IMR-90 (cell line): ENCODE measurements around the gene PI4KA. TPM values are rescaled to one million over a fixed set of nuclear protein-coding genes. Genes with fewer than 3 reads are reported as not detected.

Source experiments
- ATAC-seq: fragments of 200-7000 bp; cut with Tn5 transposase; 2 replicates; pipeline ENCODE4 v1.9.1; 2020; ENCODE audit warnings: low read depth, mild to moderate bottlenecking, moderate library complexity
- BruUV-seq: library from RNA; stranded (reverse); fragments of 400-500 nt; replicated peaks from 2 replicates; lab custom pipeline; 2021; lab: Mats Ljungman, UMichigan
- CTCF ChIA-PET: fragments of 300-600 bp; formaldehyde crosslinking; extraction: SDS; loops from one replicate; lab custom pipeline; 2021; ENCODE audit warnings: antibody characterized with exemption; lab: Yijun Ruan, JAX
- POLR2A ChIA-PET: fragments of 300-600 bp; sonication (Branson Sonifier 250); formaldehyde crosslinking; loops from one replicate; lab custom pipeline; 2022; ENCODE audit warnings: antibody characterized with exemption; ENCODE audit not compliant: unreplicated experiment; lab: Charles Lee
- DNase-seq: peaks from one replicate; pipeline ENCODE4 v3.0.0; 2013
- H2AFZ ChIP-seq: replicated peaks from 2 replicates; pipeline ENCODE3; 2013; ENCODE audit warnings: low read length, mild to moderate bottlenecking; ENCODE audit not compliant: poor library complexity
- H2AK5ac ChIP-seq: 2 replicates; pipeline ENCODE4 v1.6.1; 2013; ENCODE audit warnings: low read depth, low read length, inconsistent platforms
- H2AK9ac ChIP-seq: replicated peaks from 2 replicates; pipeline ENCODE3; 2013; ENCODE audit warnings: mild to moderate bottlenecking, low read depth, low read length, moderate library complexity; ENCODE audit not compliant: poor library complexity
- H2BK120ac ChIP-seq: 2 replicates; pipeline ENCODE4 v1.6.1; 2013; ENCODE audit warnings: low read depth, low read length, inconsistent platforms
- H2BK15ac ChIP-seq: 3 replicates; pipeline ENCODE4 v1.6.1; 2013; ENCODE audit warnings: low read depth, low read length, inconsistent platforms
- H2BK20ac ChIP-seq: 2 replicates; pipeline ENCODE4 v1.6.1; 2013; ENCODE audit warnings: low read depth, mild to moderate bottlenecking, inconsistent platforms, low read length, moderate library complexity
- H2BK5ac ChIP-seq: 2 replicates; pipeline ENCODE4 v1.6.1; 2013; ENCODE audit warnings: mild to moderate bottlenecking, low read depth, low read length, inconsistent platforms; ENCODE audit not compliant: poor library complexity, severe bottlenecking
- H3K14ac ChIP-seq: replicated peaks from 2 replicates; pipeline ENCODE4 v1.6.1; 2013; ENCODE audit warnings: low read depth, low read length, inconsistent platforms
- H3K18ac ChIP-seq: 2 replicates; pipeline ENCODE4 v1.6.1; 2013; ENCODE audit warnings: low read depth, low read length, control low read depth
- H3K23ac ChIP-seq: 2 replicates; pipeline ENCODE4 v1.6.1; 2013; ENCODE audit warnings: low read depth, low read length, inconsistent platforms
- H3K27ac ChIP-seq: 2 replicates; pipeline ENCODE4 v1.5.1; 2013; ENCODE audit warnings: mild to moderate bottlenecking, control low read depth, low read length; ENCODE audit not compliant: insufficient read depth
- H3K27me3 ChIP-seq: 2 replicates; pipeline ENCODE4 v1.6.1; 2013; ENCODE audit warnings: low read length; ENCODE audit not compliant: control insufficient read depth, insufficient read depth
- H3K36me3 ChIP-seq: 2 replicates; pipeline ENCODE4 v1.6.1; 2013; ENCODE audit warnings: low read length, mixed read lengths; ENCODE audit not compliant: control insufficient read depth, insufficient read depth
- H3K4ac ChIP-seq: 2 replicates; pipeline ENCODE4 v1.6.1; 2013; ENCODE audit warnings: low read depth, low read length, inconsistent platforms
- H3K4me1 ChIP-seq: 2 replicates; pipeline ENCODE4 v1.6.1; 2013; ENCODE audit warnings: low read length, mixed read lengths; ENCODE audit not compliant: control insufficient read depth, insufficient read depth
- H3K4me2 ChIP-seq: 2 replicates; pipeline ENCODE4 v1.6.1; 2013; ENCODE audit warnings: low read depth, mild to moderate bottlenecking, control low read depth, low read length, moderate library complexity
- H3K4me3 ChIP-seq: 2 replicates; pipeline ENCODE4 v1.5.1; 2013; ENCODE audit warnings: low read depth, mild to moderate bottlenecking, control low read depth, low read length, moderate library complexity; ENCODE audit not compliant: insufficient read depth
- H3K56ac ChIP-seq: 2 replicates; pipeline ENCODE4 v1.6.1; 2013; ENCODE audit warnings: low read length, inconsistent platforms; ENCODE audit not compliant: insufficient read depth; ENCODE audit errors: extremely low read depth
- H3K79me1 ChIP-seq, 2 experiments: 2 replicates each; pipeline ENCODE4 v1.6.1; 2013; ENCODE audit warnings: low read length in 2 of 2, inconsistent platforms in 1 of 2, low read depth in 1 of 2
- H3K9ac ChIP-seq: 2 replicates; pipeline ENCODE4 v1.6.1; 2013; ENCODE audit warnings: low read depth, low read length, control low read depth
- H3K9me1 ChIP-seq: 2 replicates; pipeline ENCODE4 v1.6.1; 2013; ENCODE audit warnings: low read length, inconsistent platforms; ENCODE audit not compliant: insufficient read depth
- H3K9me3 ChIP-seq: 2 replicates; pipeline ENCODE4 v1.6.1; 2013; ENCODE audit warnings: low read length; ENCODE audit not compliant: control insufficient read depth, insufficient read depth
- H4K20me1 ChIP-seq: 2 replicates; pipeline ENCODE4 v1.6.1; 2013; ENCODE audit warnings: low read length, inconsistent platforms; ENCODE audit not compliant: insufficient read depth
- H4K5ac ChIP-seq: 2 replicates; pipeline ENCODE4 v1.6.1; 2013; ENCODE audit warnings: mild to moderate bottlenecking, low read depth, low read length, control low read depth
- H4K8ac ChIP-seq, 2 experiments: 2 replicates each; pipeline ENCODE4 v1.6.1; 2013; ENCODE audit warnings: low read depth in 2 of 2, low read length in 2 of 2, control low read depth in 1 of 2, inconsistent platforms in 1 of 2
- H4K91ac ChIP-seq: 2 replicates; pipeline ENCODE4 v1.6.1; 2013; ENCODE audit warnings: low read depth, low read length, inconsistent platforms; ENCODE audit not compliant: insufficient read depth
- BHLHE40 ChIP-seq: fragments of 150-350 bp; IDR thresholded peaks from 2 replicates; pipeline ENCODE4 v1.6.1; 2016; ENCODE audit warnings: mild to moderate bottlenecking, low read depth, low read length
- CHD1 ChIP-seq: IDR thresholded peaks from 2 replicates; pipeline ENCODE4 v1.6.1; 2012; ENCODE audit warnings: low read depth, low read length, improper control_type of control experiment
- CTCF ChIP-seq: conservative IDR thresholded peaks from 2 replicates; pipeline ENCODE4 v1.5.1; 2012; ENCODE audit warnings: mild to moderate bottlenecking, low read depth, low read length, improper control_type of control experiment
- FOS ChIP-seq: fragments of 150-350 bp; IDR thresholded peaks from 2 replicates; pipeline ENCODE4 v1.6.1; 2016; ENCODE audit warnings: low read depth, low read length
- MAFK ChIP-seq: IDR thresholded peaks from 2 replicates; pipeline ENCODE4 v1.6.1; 2012; ENCODE audit warnings: low read depth, low read length, improper control_type of control experiment
- MXI1 ChIP-seq: IDR thresholded peaks from 2 replicates; pipeline ENCODE4 v1.6.1; 2012; ENCODE audit warnings: low read depth, mild to moderate bottlenecking, low read length, moderate library complexity, borderline replicate concordance
- NFE2L2 ChIP-seq: fragments of 150-350 bp; IDR thresholded peaks from 2 replicates; pipeline ENCODE4 v1.6.1; 2016; ENCODE audit warnings: low read depth, mild to moderate bottlenecking, low read length
- POLR2A ChIP-seq: IDR thresholded peaks from 2 replicates; pipeline ENCODE4 v1.6.1; 2012; ENCODE audit warnings: mild to moderate bottlenecking, low read depth, low read length
- RAD21 ChIP-seq: IDR thresholded peaks from 2 replicates; pipeline ENCODE4 v1.6.1; 2012; ENCODE audit warnings: low read length, improper control_type of control experiment
- RCOR1 ChIP-seq: IDR thresholded peaks from 2 replicates; pipeline ENCODE4 v1.6.1; 2012; ENCODE audit warnings: mild to moderate bottlenecking, low read length, improper control_type of control experiment; ENCODE audit not compliant: insufficient replicate concordance
- RFX5 ChIP-seq: IDR thresholded peaks from 2 replicates; pipeline ENCODE4 v1.8.0; 2012; ENCODE audit warnings: low read depth, mild to moderate bottlenecking, low read length, moderate library complexity
- SMC3 ChIP-seq: fragments of 150-350 bp; IDR thresholded peaks from 2 replicates; pipeline ENCODE4 v1.6.1; 2016; ENCODE audit warnings: low read depth, mild to moderate bottlenecking, antibody characterized with exemption, low read length, moderate library complexity
- USF2 ChIP-seq: fragments of 150-350 bp; IDR thresholded peaks from 2 replicates; pipeline ENCODE4 v1.6.1; 2017; ENCODE audit warnings: mild to moderate bottlenecking, antibody characterized with exemption, low read length, low read depth
- WGBS, 2 experiments: methylation state at CpG; one replicate each; pipeline versions ENCODE4 v1.1.5 to v1.1.7; 2013; ENCODE audit warnings: missing lambda C conversion rate in 2 of 2; ENCODE audit not compliant: insufficient read length in 1 of 2; ENCODE audit errors: extremely low coverage in 2 of 2; 5-methylcytosine and 5-hydroxymethylcytosine counted together
- dilution Hi-C: fragments of 300-500 bp; cut with HindIII; formaldehyde crosslinking; loops from one replicate; pipeline ENCODE4 v1.14.3; 2018; ENCODE audit warnings: low sequenced_read_pairs; ENCODE audit not compliant: unreplicated experiment
- in situ Hi-C: fragments of 300-500 bp; cut with MboI; formaldehyde crosslinking; loops from 3 replicates; pipeline ENCODE4 v1.14.3; 2019; ENCODE audit warnings: low sequenced_read_pairs, inconsistent platforms, mixed read lengths
- intact Hi-C: fragments of 100-400 bp; cut with micrococcal nuclease; formaldehyde crosslinking; loops from 2 replicates; pipeline ENCODE4 v1.10.0; 2022
- polyA plus RNA-seq, 3 experiments: library from polyadenylated mRNA; depleted of rRNA; stranded (reverse); fragments of >200 nt; gene quantifications; 2 replicates each; pipeline ENCODE4 v1.2.3, GENCODE V29; 2012; ENCODE audit warnings: low replicate concordance in 1 of 3
- total RNA-seq: library from RNA; depleted of rRNA; stranded (reverse); fragments of >200 nt; gene quantifications from 2 replicates; pipeline ENCODE4 v1.2.3, GENCODE V29; 2012
- TF ChIP-seq, protein P1 (sequence below): fragments of 150-350 bp; IDR thresholded peaks from 2 replicates; pipeline ENCODE4 v1.6.1; 2016; ENCODE audit warnings: low read depth, mild to moderate bottlenecking, low read length, moderate library complexity, borderline replicate concordance

The PI4KA gene
- total and polyA plus RNA-seq, 2 of the 4 experiments (the other 2 are of a cell fraction): 16.8 to 35.5 TPM

DNA sequence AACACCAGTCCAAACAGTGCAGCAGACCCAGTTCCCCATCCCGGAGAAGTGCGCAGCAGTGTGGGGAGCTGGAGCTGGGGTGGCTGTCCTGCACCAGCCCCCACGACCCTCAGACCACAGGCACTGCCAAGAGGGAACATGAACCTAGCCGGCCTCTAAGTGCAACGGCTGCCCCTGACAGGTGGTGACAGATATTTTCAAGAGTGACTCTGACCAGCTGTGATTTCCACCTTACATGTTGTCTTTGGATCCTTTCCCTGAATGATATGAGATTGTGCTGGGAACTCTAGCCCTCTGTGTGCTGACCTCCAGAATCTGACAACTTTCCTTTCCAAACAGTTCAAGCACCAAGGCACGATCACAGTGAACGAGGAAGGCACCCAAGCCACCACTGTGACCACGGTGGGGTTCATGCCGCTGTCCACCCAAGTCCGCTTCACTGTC is 72.1 kb downstream of the PI4KA start:
- Histone ChIP-seq H3K27me3 (no peaks in the 10 kb centered on the region), H3K56ac (no peak overlapping the region), H3K4me2 (no peak overlapping the region), H4K20me1 (peaks cover 3% of the 10 kb centered on the region; the same call in 1 of the 2 replicates), H3K9me3 (no peaks in the 10 kb centered on the region), H3K36me3 (peaks cover 27% of the 10 kb centered on the region), H4K8ac (no peak overlapping the region), H2AK5ac (no peak overlapping the region), H4K91ac (no peak overlapping the region), H2BK120ac (no peak overlapping the region), H4K5ac (no peak overlapping the region), H2AK9ac (peak overlapping the region; percentile 40), H3K23ac (no peak overlapping the region), H3K4ac (no peak overlapping the region), H3K27ac (no peak overlapping the region), H3K18ac (no peak overlapping the region), H2BK20ac (no peak overlapping the region), H3K4me1 (peaks cover 6% of the 10 kb centered on the region), H2BK15ac (no peak overlapping the region), H2BK5ac (no peak overlapping the region), H2AFZ (no peak overlapping the region), H3K4me3 (no peak overlapping the region), H3K79me1 (peaks cover 4 to 25% of the 10 kb centered on the region in 2 experiments; a peak in 3 of 4 replicates), H3K9me1 (peaks cover 20% of the 10 kb centered on the region), H3K9ac (no peak overlapping the region), H3K14ac (no peak overlapping the region)
- dilution Hi-C loops (no loop called here), intact Hi-C loops (no loop called here), in situ Hi-C loops (loop anchor here (10.0 kb wide), 1 partner anchor 62 kb away; no protein-coding TSS in a partner anchor)
- no peak for TF ChIP-seq MXI1
- TF ChIP-seq USF2: no peak
- no peak for TF ChIP-seq BHLHE40
- no peak for TF ChIP-seq FOS
- no peak for TF ChIP-seq POLR2A
- TF ChIP-seq NFE2L2: no peak
- TF ChIP-seq RAD21: no peak
- no peak for TF ChIP-seq MAFK
- no peak for TF ChIP-seq CTCF
- TF ChIP-seq RCOR1: no peak
- no peak for TF ChIP-seq CHD1
- TF ChIP-seq SMC3: no peak
- no peak for TF ChIP-seq RFX5
- TF ChIP-seq, protein P1, sequence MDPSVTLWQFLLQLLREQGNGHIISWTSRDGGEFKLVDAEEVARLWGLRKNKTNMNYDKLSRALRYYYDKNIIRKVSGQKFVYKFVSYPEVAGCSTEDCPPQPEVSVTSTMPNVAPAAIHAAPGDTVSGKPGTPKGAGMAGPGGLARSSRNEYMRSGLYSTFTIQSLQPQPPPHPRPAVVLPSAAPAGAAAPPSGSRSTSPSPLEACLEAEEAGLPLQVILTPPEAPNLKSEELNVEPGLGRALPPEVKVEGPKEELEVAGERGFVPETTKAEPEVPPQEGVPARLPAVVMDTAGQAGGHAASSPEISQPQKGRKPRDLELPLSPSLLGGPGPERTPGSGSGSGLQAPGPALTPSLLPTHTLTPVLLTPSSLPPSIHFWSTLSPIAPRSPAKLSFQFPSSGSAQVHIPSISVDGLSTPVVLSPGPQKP: no peak
- DNase-seq: no peak
- CTCF ChIA-PET: no interaction called here
- 60% methylated on average over 1 of the region's 10 CpGs; no CpG with 5 or more reads in 1 of the 2 experiments for WGBS, 2 experiments
- ATAC-seq: no peak
- no TSS peak for BruUV-seq
- POLR2A ChIA-PET: no interaction called here
